HepG2 (cell line): Measurements from ENCODE around the gene STX10. TPM values are rescaled to one million over a fixed set of nuclear protein-coding genes. Genes with fewer than 3 reads are reported as not detected.

Experiments
- ATAC-seq: fragments of 200-7000 bp; cut with Tn5 transposase; 3 replicates; pipeline ENCODE4 v1.9.1; 2020; ENCODE audit warnings: mild to moderate bottlenecking, moderate library complexity
- BruUV-seq: library from RNA; stranded (reverse); fragments of 400-500 nt; replicated peaks from 2 replicates; lab custom pipeline; 2021; lab: Mats Ljungman, UMichigan
- CTCF ChIA-PET: fragments of 300-600 bp; formaldehyde crosslinking; extraction: SDS; loops from one replicate; lab custom pipeline; 2021; ENCODE audit warnings: low total read pairs, inconsistent platforms, low intra/inter-chr PET ratio; lab: Yijun Ruan, JAX
- POLR2A ChIA-PET: fragments of 350-600 bp; sonication (Branson Sonifier 250); formaldehyde crosslinking; loops from one replicate; lab custom pipeline; 2020; ENCODE audit warnings: antibody characterized with exemption, inconsistent platforms; lab: Yijun Ruan, JAX
- DNase-seq: peaks from one replicate; pipeline ENCODE4 v3.0.0-alpha.2; 2015; ENCODE audit warnings: low spot score
- FAIRE-seq: peaks from 3 replicates; lab custom pipeline; 2011; peaks lifted over from hg19 to GRCh38; lab: Jason Lieb, UNC
- H2AFZ ChIP-seq: one replicate; pipeline ENCODE4 v1.6.1; 2011; ENCODE audit warnings: low read length, inconsistent platforms
- H3K27ac ChIP-seq: fragments of 300-600 bp; 3 replicates; pipeline ENCODE4 v1.8.0; 2011; ENCODE audit warnings: mixed run types, mild to moderate bottlenecking, mixed read lengths, low read length, inconsistent platforms; ENCODE audit not compliant: insufficient read depth; ENCODE audit errors: extremely low read length
- H3K27me3 ChIP-seq, 2 experiments: fragments of 200-600 bp in 1 of 2; 2 replicates in 1 of 2; 3 replicates in 1 of 2; pipeline versions ENCODE4 v1.6.0 to v1.8.0; 2011; ENCODE audit warnings: low read length in 2 of 2, mild to moderate bottlenecking in 2 of 2, moderate library complexity in 2 of 2, inconsistent platforms in 1 of 2; ENCODE audit not compliant: insufficient read depth in 2 of 2, control insufficient read depth in 1 of 2
- H3K36me3 ChIP-seq, 2 experiments: fragments of 200-600 bp in 1 of 2; replicated peaks in 1 of 2; 2 replicates in 1 of 2; 3 replicates in 1 of 2; pipeline versions ENCODE4 v1.5.1 to v1.8.0; 2011; ENCODE audit warnings: low read length in 2 of 2, inconsistent platforms in 1 of 2; ENCODE audit not compliant: insufficient read depth in 2 of 2, control insufficient read depth in 1 of 2
- H3K4me1 ChIP-seq: 2 replicates; pipeline ENCODE4 v1.5.1; 2012; ENCODE audit warnings: low read length, inconsistent platforms; ENCODE audit not compliant: insufficient read depth
- H3K4me2 ChIP-seq: 2 replicates; pipeline ENCODE4 v1.6.0; 2011; ENCODE audit warnings: low read depth, low read length, inconsistent platforms
- H3K4me3 ChIP-seq, 3 experiments: fragments of 200-600 bp in 1 of 3; sonication (generic), shearing (Covaris generic) in 1 of 3; replicated peaks in 1 of 3; 2 replicates each; pipeline ENCODE4 v1.5.1; 2011 to 2016; ENCODE audit warnings: low read length in 3 of 3, inconsistent platforms in 2 of 3, low read depth in 2 of 3, mild to moderate bottlenecking in 2 of 3, control low read depth in 1 of 3, mixed read lengths in 1 of 3; ENCODE audit not compliant: insufficient read depth in 1 of 3
- H3K79me2 ChIP-seq: one replicate; pipeline ENCODE4 v1.6.1; 2011; ENCODE audit warnings: low read length, inconsistent platforms; ENCODE audit not compliant: insufficient read depth
- H3K9ac ChIP-seq: 2 replicates; pipeline ENCODE4 v1.6.0; 2011; ENCODE audit warnings: mild to moderate bottlenecking, low read depth, low read length, inconsistent platforms; ENCODE audit not compliant: insufficient read depth
- H3K9me3 ChIP-seq: 2 replicates; pipeline ENCODE4 v1.5.1; 2012; ENCODE audit warnings: mild to moderate bottlenecking, low read length
- H4K20me1 ChIP-seq: 2 replicates; pipeline ENCODE4 v1.6.0; 2011; ENCODE audit warnings: inconsistent platforms, mild to moderate bottlenecking, low read length, moderate library complexity; ENCODE audit not compliant: insufficient read depth
- ATF1 ChIP-seq: IDR thresholded peaks from 2 replicates; pipeline ENCODE4 v1.6.1; 2016; ENCODE audit warnings: mild to moderate bottlenecking, control low read depth
- ATF7-NPFF ChIP-seq: sonication (generic); formaldehyde crosslinking; IDR thresholded peaks from 2 replicates; pipeline ENCODE4 v1.8.1; 2023; ENCODE audit warnings: mild to moderate bottlenecking, low read depth, missing genetic modification reagents, moderate library complexity
- GATAD1 ChIP-seq: IDR thresholded peaks from 2 replicates; pipeline ENCODE4 v1.6.1; 2016; ENCODE audit warnings: missing genetic modification reagents, missing compliant biosample characterization
- HHEX ChIP-seq: IDR thresholded peaks from 2 replicates; pipeline ENCODE4 v1.6.1; 2016; ENCODE audit warnings: control low read depth
- HNRNPL ChIP-seq: fragments of 200-400 bp; formaldehyde crosslinking; IDR thresholded peaks from 2 replicates; pipeline ENCODE4 v1.6.1; 2017; ENCODE audit warnings: mild to moderate bottlenecking, low read depth, low read length
- IKZF4 ChIP-seq: sonication (generic); formaldehyde crosslinking; IDR thresholded peaks from 2 replicates; pipeline ENCODE4 v1.5.1; 2020; ENCODE audit warnings: borderline replicate concordance, mild to moderate bottlenecking, low read depth, missing genetic modification reagents; ENCODE audit errors: not compliant biosample characterization
- NCOA5 ChIP-seq: sonication (generic); formaldehyde crosslinking; IDR thresholded peaks from 2 replicates; pipeline ENCODE4 v1.4.0; 2020; ENCODE audit warnings: missing genetic modification reagents
- TAF1 ChIP-seq: sonication (generic); formaldehyde crosslinking; IDR thresholded peaks from 2 replicates; pipeline ENCODE4 v1.4.0; 2020; ENCODE audit warnings: missing genetic modification reagents
- ZFP37 ChIP-seq: sonication (generic); formaldehyde crosslinking; IDR thresholded peaks from 2 replicates; pipeline ENCODE4 v1.4.0; 2020; ENCODE audit warnings: missing genetic modification reagents, borderline replicate concordance
- ZNF17 ChIP-seq: sonication (generic); formaldehyde crosslinking; IDR thresholded peaks from 2 replicates; pipeline ENCODE4 v1.5.0; 2020; ENCODE audit warnings: mild to moderate bottlenecking, missing genetic modification reagents
- ZNF563 ChIP-seq: sonication (generic); formaldehyde crosslinking; IDR thresholded peaks from 2 replicates; pipeline ENCODE4 v1.8.0; 2022; ENCODE audit warnings: mild to moderate bottlenecking, moderate library complexity, missing genetic modification reagents
- WGBS: methylation state at CpG from one replicate; pipeline ENCODE4 v1.1.6; 2017; ENCODE audit warnings: low lambda C conversion rate; 5-methylcytosine and 5-hydroxymethylcytosine counted together
- in situ Hi-C: cut with HindIII; loops from 2 replicates; pipeline ENCODE4 v1.10.0; 2017; ENCODE audit warnings: low pct_unique_long_range_greater_than_20kb; ENCODE audit not compliant: extremely low pct_ligation_motif_present
- intact Hi-C: fragments of 100-400 bp; cut with micrococcal nuclease; formaldehyde crosslinking; loops from one replicate; pipeline ENCODE4 v1.10.0; 2022; ENCODE audit not compliant: unreplicated experiment
- polyA plus RNA-seq, 8 experiments: library from polyadenylated mRNA; depleted of rRNA in 3 of 8; stranded (reverse) in 7 of 8; unstranded in 1 of 8; fragments of >200 nt; fragmentation: Illumina TruSeq in 4 of 8; extraction: Trizol in 4 of 8; gene quantifications; 2 replicates each; pipeline versions ENCODE4 v1.2.1 to v1.2.3, GENCODE V29; 2011 to 2016; ENCODE audit warnings: low read depth in 4 of 8, missing spikeins in 1 of 8, mixed read lengths in 1 of 8; ENCODE audit not compliant: insufficient read depth in 1 of 8
- total RNA-seq, 5 experiments: library from RNA; depleted of rRNA; stranded (reverse); fragments of >200 nt; fragmentation: Illumina TruSeq; extraction: Trizol; gene quantifications; 2 replicates each; pipeline ENCODE4 v1.2.3, GENCODE V29; 2016; ENCODE audit warnings: low read depth in 1 of 5
- TF ChIP-seq, protein P1 (sequence below): sonication (generic); formaldehyde crosslinking; IDR thresholded peaks from 2 replicates; pipeline ENCODE4 v1.5.1; 2020; ENCODE audit warnings: mild to moderate bottlenecking, missing genetic modification reagents, borderline replicate concordance
- TF ChIP-seq, protein P2 (sequence below): sonication (generic); formaldehyde crosslinking; IDR thresholded peaks from 2 replicates; pipeline ENCODE4 v1.9.0; 2022; ENCODE audit warnings: low read depth, missing genetic modification reagents
- TF ChIP-seq, protein P3 (sequence below): sonication (generic); formaldehyde crosslinking; IDR thresholded peaks from 2 replicates; pipeline ENCODE4 v1.4.0; 2020; ENCODE audit warnings: missing genetic modification reagents
- TF ChIP-seq, protein P4 (sequence below): sonication (generic); formaldehyde crosslinking; IDR thresholded peaks from 2 replicates; pipeline ENCODE4 v1.5.1; 2020; ENCODE audit warnings: mild to moderate bottlenecking, missing genetic modification reagents, moderate library complexity

STX10 gene
- total and polyA plus RNA-seq, 2 of the 13 experiments (the other 11 are each of a cell fraction or from before 2014, with no cell fraction given) = 47.9 to 66.4 TPM

DNA sequence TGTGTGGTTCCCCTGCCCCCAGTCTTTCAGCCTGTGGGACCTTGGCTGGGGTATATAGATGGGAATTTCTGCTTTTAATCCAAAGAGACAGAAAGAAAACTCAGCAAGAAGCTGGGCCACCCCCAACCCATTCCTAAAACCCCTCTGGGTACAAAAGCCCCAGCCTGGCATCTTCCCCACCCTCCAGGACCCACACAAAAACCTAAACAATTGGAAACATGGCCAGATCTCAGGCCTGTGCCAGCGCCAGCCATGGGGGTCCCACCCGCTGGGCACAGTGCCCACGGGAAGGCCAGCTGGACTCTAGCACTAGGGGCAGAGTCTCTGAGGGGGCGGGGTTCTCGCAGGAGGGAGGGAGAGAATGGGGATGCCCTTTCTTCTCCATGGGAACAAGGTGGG lies 56.1 kb downstream of the STX10 start:
- no peak for ATAC-seq
- ChIA-PET CTCF (interaction anchor here (1.7 to 2.6 kb wide), 3 partner anchors 111 to 129 kb away, joined by 11 to 44 read pairs (median 18); no protein-coding TSS in a partner anchor), POLR2A (interaction anchor here (1.0 to 1.8 kb wide), 5 partner anchors 34 to 117 kb away, joined by 3 to 7 read pairs (median 4); no protein-coding TSS in a partner anchor)
- 89% methylated on average over 3 of the region's 5 CpGs for WGBS
- no peaks in the 10 kb centered on the region for H3K9me3 ChIP-seq
- no peaks in the 10 kb centered on the region; the same call in 1 of the 2 replicates for H4K20me1 ChIP-seq
- no peaks in the 10 kb centered on the region for H3K27me3 ChIP-seq
- no peak overlapping the region for H3K4me3 ChIP-seq
- intact Hi-C loops (no loop called here), in situ Hi-C loops (loop anchor here (5.0 kb wide), 2 partner anchors 62 to 117 kb away; no protein-coding TSS in a partner anchor)
- peaks cover 50% of the 10 kb centered on the region for H3K4me1 ChIP-seq
- peaks cover 0 to 2% of the 10 kb centered on the region in 2 experiments; a peak in 2 of 5 replicates for H3K36me3 ChIP-seq
- no peak for DNase-seq
- H3K79me2 ChIP-seq = no peaks in the 10 kb centered on the region
- no peak overlapping the region for H2AFZ ChIP-seq
- H3K9ac ChIP-seq = no peak overlapping the region
- FAIRE-seq = no peak
- BruUV-seq = no TSS peak
- no peak overlapping the region for H3K27ac ChIP-seq
- H3K4me2 ChIP-seq = no peak overlapping the region
- TF ChIP-seq, protein P1, sequence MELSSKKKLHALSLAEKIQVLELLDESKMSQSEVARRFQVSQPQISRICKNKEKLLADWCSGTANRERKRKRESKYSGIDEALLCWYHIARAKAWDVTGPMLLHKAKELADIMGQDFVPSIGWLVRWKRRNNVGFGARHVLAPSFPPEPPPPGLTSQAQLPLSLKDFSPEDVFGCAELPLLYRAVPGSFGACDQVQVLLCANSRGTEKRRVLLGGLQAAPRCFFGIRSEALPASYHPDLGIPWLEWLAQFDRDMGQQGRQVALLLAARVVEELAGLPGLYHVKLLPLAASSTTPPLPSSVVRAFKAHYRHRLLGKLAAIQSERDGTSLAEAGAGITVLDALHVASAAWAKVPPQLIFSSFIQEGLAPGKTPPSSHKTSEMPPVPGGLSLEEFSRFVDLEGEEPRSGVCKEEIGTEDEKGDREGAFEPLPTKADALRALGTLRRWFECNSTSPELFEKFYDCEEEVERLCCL (CRISPR knock-in tag) = no peak
- TF ChIP-seq ATF1 (no peak), GATAD1 (CRISPR knock-in tag) (no peak), HHEX (CRISPR knock-in tag) (no peak), TAF1 (CRISPR knock-in tag) (no peak), IKZF4 (no peak), NCOA5 (no peak), ZNF17 (CRISPR knock-in tag) (no peak), ZNF563 (CRISPR knock-in tag) (no peak), HNRNPL (peak; percentile 82; the same call in 1 of the 2 replicates), ZFP37 (0 out of 2 replicates have a peak, but pooled peaks have one; percentile 11), ATF7-NPFF (CRISPR knock-in tag) (no peak)
- TF ChIP-seq, protein P2, sequence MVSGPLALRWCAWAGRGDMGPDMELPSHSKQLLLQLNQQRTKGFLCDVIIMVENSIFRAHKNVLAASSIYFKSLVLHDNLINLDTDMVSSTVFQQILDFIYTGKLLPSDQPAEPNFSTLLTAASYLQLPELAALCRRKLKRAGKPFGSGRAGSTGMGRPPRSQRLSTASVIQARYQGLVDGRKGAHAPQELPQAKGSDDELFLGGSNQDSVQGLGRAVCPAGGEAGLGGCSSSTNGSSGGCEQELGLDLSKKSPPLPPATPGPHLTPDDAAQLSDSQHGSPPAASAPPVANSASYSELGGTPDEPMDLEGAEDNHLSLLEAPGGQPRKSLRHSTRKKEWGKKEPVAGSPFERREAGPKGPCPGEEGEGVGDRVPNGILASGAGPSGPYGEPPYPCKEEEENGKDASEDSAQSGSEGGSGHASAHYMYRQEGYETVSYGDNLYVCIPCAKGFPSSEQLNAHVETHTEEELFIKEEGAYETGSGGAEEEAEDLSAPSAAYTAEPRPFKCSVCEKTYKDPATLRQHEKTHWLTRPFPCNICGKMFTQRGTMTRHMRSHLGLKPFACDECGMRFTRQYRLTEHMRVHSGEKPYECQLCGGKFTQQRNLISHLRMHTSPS (CRISPR knock-in tag) = no peak
- TF ChIP-seq, protein P3, sequence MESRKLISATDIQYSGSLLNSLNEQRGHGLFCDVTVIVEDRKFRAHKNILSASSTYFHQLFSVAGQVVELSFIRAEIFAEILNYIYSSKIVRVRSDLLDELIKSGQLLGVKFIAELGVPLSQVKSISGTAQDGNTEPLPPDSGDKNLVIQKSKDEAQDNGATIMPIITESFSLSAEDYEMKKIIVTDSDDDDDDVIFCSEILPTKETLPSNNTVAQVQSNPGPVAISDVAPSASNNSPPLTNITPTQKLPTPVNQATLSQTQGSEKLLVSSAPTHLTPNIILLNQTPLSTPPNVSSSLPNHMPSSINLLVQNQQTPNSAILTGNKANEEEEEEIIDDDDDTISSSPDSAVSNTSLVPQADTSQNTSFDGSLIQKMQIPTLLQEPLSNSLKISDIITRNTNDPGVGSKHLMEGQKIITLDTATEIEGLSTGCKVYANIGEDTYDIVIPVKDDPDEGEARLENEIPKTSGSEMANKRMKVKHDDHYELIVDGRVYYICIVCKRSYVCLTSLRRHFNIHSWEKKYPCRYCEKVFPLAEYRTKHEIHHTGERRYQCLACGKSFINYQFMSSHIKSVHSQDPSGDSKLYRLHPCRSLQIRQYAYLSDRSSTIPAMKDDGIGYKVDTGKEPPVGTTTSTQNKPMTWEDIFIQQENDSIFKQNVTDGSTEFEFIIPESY (CRISPR knock-in tag) = 0 out of 2 replicates have a peak, but pooled peaks have one; percentile 5
- TF ChIP-seq, protein P4, sequence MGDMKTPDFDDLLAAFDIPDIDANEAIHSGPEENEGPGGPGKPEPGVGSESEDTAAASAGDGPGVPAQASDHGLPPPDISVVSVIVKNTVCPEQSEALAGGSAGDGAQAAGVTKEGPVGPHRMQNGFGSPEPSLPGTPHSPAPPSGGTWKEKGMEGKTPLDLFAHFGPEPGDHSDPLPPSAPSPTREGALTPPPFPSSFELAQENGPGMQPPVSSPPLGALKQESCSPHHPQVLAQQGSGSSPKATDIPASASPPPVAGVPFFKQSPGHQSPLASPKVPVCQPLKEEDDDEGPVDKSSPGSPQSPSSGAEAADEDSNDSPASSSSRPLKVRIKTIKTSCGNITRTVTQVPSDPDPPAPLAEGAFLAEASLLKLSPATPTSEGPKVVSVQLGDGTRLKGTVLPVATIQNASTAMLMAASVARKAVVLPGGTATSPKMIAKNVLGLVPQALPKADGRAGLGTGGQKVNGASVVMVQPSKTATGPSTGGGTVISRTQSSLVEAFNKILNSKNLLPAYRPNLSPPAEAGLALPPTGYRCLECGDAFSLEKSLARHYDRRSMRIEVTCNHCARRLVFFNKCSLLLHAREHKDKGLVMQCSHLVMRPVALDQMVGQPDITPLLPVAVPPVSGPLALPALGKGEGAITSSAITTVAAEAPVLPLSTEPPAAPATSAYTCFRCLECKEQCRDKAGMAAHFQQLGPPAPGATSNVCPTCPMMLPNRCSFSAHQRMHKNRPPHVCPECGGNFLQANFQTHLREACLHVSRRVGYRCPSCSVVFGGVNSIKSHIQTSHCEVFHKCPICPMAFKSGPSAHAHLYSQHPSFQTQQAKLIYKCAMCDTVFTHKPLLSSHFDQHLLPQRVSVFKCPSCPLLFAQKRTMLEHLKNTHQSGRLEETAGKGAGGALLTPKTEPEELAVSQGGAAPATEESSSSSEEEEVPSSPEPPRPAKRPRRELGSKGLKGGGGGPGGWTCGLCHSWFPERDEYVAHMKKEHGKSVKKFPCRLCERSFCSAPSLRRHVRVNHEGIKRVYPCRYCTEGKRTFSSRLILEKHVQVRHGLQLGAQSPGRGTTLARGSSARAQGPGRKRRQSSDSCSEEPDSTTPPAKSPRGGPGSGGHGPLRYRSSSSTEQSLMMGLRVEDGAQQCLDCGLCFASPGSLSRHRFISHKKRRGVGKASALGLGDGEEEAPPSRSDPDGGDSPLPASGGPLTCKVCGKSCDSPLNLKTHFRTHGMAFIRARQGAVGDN (CRISPR knock-in tag) = peak; percentile 11; the same call in 1 of the 2 replicates
